ENCODE measurements around the gene KLK7.

DNA sequence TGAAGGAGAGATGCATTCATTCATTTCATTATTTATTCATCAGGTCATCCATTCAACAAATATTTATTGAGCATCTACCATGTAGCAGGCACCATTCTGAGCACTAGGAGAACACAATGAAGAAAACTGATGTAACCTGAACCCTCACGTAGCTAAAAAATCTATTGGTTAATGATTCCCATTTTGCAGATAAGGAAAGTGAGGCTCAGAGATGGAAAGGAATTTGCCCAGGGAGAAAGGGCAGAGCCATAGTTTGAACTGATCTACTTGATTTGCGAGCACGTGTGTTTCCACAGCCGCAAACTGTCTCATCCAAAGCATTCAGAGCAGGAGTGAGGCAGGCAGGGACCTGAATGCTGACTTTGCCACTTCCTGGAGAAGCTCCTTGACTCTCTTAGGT, 15.0 kb upstream of the KLK7 start:
- no peak for TF ChIP-seq CTCF (IDR thresholded peaks at IDR 0.05; ENCODE audit: extremely low read depth in 1 of 2, insufficient read depth in 1 of 2, low read depth in 1 of 2, low read length in 2 of 2)
- TF ChIP-seq POLR2A (IDR thresholded peaks at IDR 0.05; ENCODE audit: low read depth, low read length) = no peak

Measured in endothelial cell of umbilical vein (primary cell).